ENCODE data around the gene BEGAIN. TPM values are rescaled to one million over a fixed set of nuclear protein-coding genes. Genes with fewer than 3 reads are reported as not detected.

Gene BEGAIN
- total RNA-seq, 1 donor from 2014 or later = 1.5 TPM

GRCh38 chr14:100586153-100586402, 1.1 kb downstream of the BEGAIN start:
- peak; percentile 62 for DNase-seq
- H3K27ac ChIP-seq = no peak overlapping the region
- TF ChIP-seq, protein P1, sequence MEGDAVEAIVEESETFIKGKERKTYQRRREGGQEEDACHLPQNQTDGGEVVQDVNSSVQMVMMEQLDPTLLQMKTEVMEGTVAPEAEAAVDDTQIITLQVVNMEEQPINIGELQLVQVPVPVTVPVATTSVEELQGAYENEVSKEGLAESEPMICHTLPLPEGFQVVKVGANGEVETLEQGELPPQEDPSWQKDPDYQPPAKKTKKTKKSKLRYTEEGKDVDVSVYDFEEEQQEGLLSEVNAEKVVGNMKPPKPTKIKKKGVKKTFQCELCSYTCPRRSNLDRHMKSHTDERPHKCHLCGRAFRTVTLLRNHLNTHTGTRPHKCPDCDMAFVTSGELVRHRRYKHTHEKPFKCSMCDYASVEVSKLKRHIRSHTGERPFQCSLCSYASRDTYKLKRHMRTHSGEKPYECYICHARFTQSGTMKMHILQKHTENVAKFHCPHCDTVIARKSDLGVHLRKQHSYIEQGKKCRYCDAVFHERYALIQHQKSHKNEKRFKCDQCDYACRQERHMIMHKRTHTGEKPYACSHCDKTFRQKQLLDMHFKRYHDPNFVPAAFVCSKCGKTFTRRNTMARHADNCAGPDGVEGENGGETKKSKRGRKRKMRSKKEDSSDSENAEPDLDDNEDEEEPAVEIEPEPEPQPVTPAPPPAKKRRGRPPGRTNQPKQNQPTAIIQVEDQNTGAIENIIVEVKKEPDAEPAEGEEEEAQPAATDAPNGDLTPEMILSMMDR (IDR thresholded peaks at IDR 0.05) = no peak
- intact Hi-C loops (cut with DNase I) = no loop called here
- H3K27me3 ChIP-seq = peaks cover 40% of the 10 kb centered on the region
- no peaks in the 10 kb centered on the region for H3K36me3 ChIP-seq
- no peaks in the 10 kb centered on the region for H3K9me3 ChIP-seq
- H3K4me1 ChIP-seq = peaks cover 6% of the 10 kb centered on the region
- H3K4me3 ChIP-seq = peak overlapping the region; percentile 49
- ATAC-seq = no peak

- intact Hi-C loops (cut with DNase I) = no loop called here
- peak; percentile 39 for DNase-seq
These were observed 1.6 kb downstream of the BEGAIN start for GRCh38 chr14:100585448-100586152.

GRCh38 chr14:100584056-100585031, 2.9 kb downstream of the BEGAIN start:
- DNase-seq (peak; percentile 27), ATAC-seq (no peak)
- no peak overlapping the region for H3K27ac ChIP-seq
- no peak overlapping the region for H3K4me3 ChIP-seq
- TF ChIP-seq, protein P1 (IDR thresholded peaks at IDR 0.05) = no peak
- H3K9me3 ChIP-seq = no peaks in the 10 kb centered on the region
- H3K27me3 ChIP-seq = peaks cover 28% of the 10 kb centered on the region
- intact Hi-C loops (cut with DNase I) = no loop called here
- H3K4me1 ChIP-seq = peaks cover 6% of the 10 kb centered on the region
- no peaks in the 10 kb centered on the region for H3K36me3 ChIP-seq

More at GRCh38 chr14:100585448-100586152, 1.6 kb downstream of the BEGAIN start:
- TF ChIP-seq, protein P1 (IDR thresholded peaks at IDR 0.05) = no peak
- ATAC-seq = no peak
- no peak overlapping the region for H3K4me3 ChIP-seq
- no peaks in the 10 kb centered on the region for H3K36me3 ChIP-seq
- H3K27me3 ChIP-seq = peaks cover 37% of the 10 kb centered on the region
- no peaks in the 10 kb centered on the region for H3K9me3 ChIP-seq
- H3K27ac ChIP-seq = no peak overlapping the region
- peaks cover 6% of the 10 kb centered on the region for H3K4me1 ChIP-seq

DNA sequence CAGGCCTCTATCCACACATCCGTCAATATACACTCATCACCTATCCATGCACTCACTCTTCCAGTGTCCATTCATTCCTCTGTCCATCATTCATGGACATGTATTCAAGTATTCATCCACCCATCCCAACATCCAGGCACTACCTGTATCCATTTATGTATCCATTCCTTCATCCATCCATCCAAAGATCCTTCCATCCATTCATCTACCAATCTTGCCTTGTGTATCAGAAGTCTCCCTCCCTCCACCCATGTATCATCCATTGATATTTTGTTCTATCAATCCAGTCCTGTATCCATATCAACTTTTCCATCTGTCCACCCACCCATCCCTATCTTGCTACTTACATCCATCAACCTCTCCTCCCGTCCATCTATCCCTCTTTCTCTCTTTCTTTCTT, 4.0 kb downstream of the BEGAIN start:
- TF ChIP-seq, protein P1 (IDR thresholded peaks at IDR 0.05) = no peak
- no peak for ATAC-seq
- intact Hi-C loops (cut with DNase I) = no loop called here

DNA sequence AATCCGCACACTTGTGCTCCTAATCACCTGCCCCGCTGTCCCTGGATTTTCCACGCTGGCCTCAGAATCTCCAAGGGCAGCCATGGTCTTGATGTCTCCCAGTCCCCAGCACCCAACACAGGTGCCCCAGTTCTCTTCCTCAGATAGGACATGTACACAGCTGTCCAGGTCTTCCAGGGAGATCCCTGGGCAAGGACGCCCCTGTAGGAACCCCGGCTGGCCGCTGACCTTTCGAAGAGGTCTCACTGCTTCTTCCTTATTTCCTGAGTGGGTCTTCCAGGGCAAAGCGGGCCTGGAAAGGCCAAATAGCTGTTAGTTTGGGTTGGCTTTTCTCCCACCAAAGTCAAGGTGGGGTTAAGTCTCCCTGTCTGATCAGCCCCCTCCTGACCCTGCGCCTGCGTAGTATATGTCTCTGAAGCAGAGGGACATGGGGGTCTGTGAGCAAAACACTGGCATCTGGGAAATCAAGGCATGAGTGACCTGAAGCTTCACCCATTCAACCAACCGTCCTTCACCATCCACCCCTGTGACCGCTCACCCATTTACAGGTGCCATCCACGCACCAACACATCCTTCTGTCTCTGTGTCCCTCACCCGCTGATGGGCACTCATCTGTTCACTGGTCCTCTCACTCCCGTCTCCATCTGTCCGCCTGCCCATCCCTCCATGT, 4.6 kb downstream of the BEGAIN start:
- no peaks in the 10 kb centered on the region for H3K36me3 ChIP-seq
- DNase-seq (peak; percentile 39), ATAC-seq (no peak)
- intact Hi-C loops (cut with DNase I) = no loop called here
- H3K4me1 ChIP-seq = peaks cover 6% of the 10 kb centered on the region
- peaks cover 12% of the 10 kb centered on the region for H3K27me3 ChIP-seq
- H3K9me3 ChIP-seq = no peaks in the 10 kb centered on the region
- H3K4me3 ChIP-seq = no peak overlapping the region
- H3K27ac ChIP-seq = no peak overlapping the region
- TF ChIP-seq, protein P1 (IDR thresholded peaks at IDR 0.05) = no peak

More for the DNA sequence above, 4.0 kb downstream of the BEGAIN start:
- H3K4me3 ChIP-seq = no peak overlapping the region
- H3K27me3 ChIP-seq = peaks cover 18% of the 10 kb centered on the region
- H3K4me1 ChIP-seq = peaks cover 6% of the 10 kb centered on the region
- no peak for DNase-seq
- H3K36me3 ChIP-seq = no peaks in the 10 kb centered on the region
- H3K9me3 ChIP-seq = no peaks in the 10 kb centered on the region
- no peak overlapping the region for H3K27ac ChIP-seq
